ENCODE measurements around the gene LMAN2.
"Not testable (repeated sequence)": the region's sequence is repeated elsewhere in the genome, so short reads cannot be mapped to it uniquely, and the experiment has no call there.

The LMAN2 gene

GRCh38 chr5:177320879-177321278 is 30.6 kb downstream of the LMAN2 start:
- no peak for DNase-seq

- DNase-seq: no peak
Observed at GRCh38 chr5:177319913-177320588, 31.4 kb downstream of the LMAN2 start.

- peak; percentile 81 for DNase-seq
Observed at GRCh38 chr5:177317959-177318377, 33.5 kb downstream of the LMAN2 start.

GRCh38 chr5:177316005-177316404 is 35.5 kb downstream of the LMAN2 start:
- DNase-seq: no peak

DNA sequence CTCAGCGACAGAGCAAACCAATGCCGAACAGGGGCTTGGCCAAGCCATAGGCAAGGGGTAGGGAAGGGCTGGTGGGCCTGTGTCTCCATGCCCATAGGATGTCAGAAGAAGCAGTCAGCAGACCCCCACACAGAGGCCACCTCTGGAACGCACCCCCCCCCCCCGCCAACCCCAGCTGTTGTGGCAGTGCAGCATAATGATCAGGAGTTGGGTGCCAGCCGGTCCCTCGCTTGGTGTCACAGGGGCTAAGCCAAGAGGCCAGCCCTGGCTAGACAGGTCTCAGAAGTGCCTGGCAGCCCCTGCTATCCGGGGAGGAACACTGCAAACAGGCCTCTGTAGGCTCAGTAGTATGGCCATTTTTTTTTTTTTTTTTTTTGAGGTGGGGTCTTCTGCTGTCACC is 36.1 kb downstream of the LMAN2 start:
- no peak for DNase-seq

DNA sequence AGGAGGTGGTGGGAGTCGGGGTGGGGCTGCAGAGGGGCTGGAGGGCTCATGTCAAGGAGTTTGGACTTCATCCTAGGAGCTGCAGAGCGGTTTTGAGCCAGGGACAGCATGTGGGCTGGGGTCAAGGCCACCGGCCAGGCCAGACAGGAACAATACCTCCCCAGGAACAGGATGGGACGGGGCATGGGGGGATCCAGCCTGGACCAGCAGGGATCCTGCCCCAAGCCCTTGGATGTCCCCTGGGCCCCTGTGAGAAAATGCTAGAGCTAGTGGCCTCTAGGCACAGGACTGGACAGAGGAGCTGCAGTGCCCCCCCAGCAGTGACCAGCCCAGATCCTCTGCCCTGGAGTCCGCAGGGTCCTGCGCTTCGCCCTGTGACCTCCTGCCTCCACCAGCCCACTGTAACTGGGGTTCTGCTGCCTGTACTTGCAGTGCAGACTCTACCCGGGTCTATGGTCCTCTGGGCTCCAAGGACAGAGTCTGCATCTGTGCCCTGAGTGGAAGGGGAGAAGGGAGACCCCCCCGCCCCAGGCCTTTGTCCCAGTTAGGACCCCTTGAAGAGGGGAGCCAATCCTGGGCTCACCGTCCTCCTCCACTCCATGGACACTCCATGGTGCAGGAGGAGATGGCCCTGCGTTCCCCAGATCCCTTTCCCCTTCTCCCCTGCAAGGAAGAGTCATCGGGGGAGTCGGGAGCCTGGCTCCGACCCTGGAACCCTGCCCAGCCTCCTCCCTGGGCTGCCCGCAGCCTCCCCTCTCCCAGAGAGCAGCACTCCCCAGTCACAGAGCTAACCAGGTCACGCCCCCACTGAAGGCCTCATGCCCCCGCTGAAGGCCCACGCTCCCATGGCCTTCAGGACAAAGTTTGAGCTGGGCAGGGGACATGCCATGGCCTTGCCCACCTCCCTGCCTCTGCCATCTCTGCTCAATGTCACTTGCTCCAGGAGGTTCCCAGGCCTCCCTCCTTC is 36.8 kb downstream of the LMAN2 start:
- DNase-seq: no peak

DNA sequence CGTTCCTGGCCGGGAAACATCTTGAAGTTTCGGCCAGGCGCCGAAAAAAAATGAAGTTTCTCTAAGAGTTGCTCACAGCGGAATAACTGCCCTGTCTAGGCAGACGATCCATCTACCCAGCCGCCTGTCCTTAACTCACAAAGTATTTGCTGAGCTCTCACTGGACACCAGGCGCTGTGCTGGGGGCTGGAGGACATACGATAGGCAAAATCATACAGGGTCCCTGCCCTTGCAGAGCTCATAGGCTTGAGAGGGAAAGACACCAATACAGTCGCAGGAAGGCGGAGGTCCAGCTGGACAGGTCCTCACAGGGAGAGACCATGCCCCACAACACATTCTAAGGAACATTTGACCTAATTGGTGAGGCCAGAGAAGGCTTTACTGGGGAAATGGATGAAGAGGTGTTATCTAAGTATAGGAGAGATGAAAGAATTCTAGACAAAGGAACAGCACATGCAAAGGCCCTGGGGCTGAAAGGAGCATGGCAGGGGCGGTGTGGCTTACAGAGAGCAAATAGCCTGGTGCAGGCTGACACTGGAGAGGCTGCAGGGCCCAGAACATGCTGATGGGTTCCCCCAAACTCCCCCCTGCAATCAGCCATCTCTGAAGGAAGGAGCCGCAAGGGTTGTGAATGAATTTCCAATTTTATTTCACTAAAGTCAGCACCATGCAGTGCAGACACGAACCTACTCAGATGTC is 37.8 kb downstream of the LMAN2 start:
- DNase-seq: no peak

- peak; percentile 74 for DNase-seq
Observed at GRCh38 chr5:177312649-177313181, 38.8 kb downstream of the LMAN2 start.

GRCh38 chr5:177311723-177312648 is 39.5 kb downstream of the LMAN2 start, which contains the start of gene MXD3:
Gene MXD3, minus strand, starts transcription at chr5:177311898. Its CDS starts 68 bp downstream, at chr5:177311830.
- peak; percentile 99 for DNase-seq

GRCh38 chr5:177311392-177311722 is 40.1 kb downstream of the LMAN2 start:
- DNase-seq: no peak

DNA sequence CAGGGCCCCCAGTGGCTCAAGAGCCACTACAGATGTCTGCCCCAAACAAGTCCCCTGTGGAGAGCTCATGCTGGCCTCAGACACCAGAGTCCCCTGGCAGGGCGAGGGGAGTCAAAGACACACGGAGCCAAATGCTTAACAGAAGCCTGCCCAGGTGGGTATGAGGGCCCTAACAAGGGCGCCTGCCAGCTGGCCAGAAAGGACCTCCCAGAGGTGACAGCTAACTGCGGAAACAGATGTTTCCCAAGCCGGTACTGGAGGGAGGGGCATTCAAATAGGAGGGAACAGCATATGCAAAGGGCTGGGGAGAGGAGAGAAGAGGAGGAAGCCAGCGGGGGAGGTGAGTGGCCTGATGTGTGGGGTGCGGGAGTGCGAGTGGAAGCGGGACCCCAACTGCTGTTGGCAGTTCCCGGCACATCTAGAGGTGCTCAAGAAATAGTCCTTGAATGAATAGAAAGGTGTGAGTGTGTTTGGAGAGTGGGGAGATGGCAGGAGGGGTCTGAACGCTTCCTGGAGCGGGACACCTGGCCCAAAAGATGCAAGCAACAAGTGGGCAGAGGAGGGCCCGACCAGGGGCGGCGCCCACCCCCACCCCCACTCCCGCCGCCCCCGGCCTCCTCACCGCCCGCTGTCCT is 40.6 kb downstream of the LMAN2 start:
- DNase-seq: peak; percentile 52

GRCh38 chr5:177310332-177310731 is 41.1 kb downstream of the LMAN2 start:
- no peak for DNase-seq

DNA sequence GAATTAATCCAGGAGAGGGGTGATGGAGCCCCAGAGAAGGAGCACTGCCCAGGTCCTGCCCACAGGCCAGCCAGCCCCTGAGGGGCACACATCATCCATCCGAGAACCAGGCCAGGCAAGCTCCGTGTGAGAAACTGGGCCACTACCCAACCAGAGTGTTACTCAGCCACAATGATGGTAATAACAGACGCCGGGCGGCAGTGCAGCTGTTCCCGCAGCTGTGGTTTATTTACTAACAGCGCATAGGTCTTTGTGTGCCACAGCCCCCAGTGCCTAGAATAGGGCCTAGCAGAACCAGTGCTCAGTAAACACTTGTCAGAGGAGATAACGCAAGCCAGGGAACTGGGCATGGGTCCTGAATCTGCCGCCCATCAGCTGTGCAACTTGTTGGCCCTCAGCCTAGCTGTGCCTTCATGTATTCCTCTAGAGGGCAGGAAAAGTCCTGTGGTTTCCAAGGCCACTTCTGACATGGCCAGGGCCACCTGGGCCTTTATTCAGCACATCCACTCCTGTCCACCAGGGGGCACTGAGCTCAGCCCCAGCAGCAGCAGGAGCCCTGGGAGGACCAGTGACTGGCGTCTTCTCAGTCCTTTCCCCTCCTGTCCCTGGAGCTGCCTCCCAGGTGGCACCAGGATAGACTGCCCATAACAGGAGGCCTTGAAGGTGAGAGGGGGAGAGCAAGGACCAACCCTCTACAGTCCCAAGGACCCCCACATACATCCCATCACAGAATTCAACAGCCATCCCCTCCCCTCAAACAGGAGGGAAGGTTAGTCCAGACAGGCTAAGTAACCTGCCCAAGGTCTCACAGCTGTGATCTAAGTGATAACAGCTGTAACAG is 41.9 kb downstream of the LMAN2 start:
- peak; percentile 81 for DNase-seq

DNA sequence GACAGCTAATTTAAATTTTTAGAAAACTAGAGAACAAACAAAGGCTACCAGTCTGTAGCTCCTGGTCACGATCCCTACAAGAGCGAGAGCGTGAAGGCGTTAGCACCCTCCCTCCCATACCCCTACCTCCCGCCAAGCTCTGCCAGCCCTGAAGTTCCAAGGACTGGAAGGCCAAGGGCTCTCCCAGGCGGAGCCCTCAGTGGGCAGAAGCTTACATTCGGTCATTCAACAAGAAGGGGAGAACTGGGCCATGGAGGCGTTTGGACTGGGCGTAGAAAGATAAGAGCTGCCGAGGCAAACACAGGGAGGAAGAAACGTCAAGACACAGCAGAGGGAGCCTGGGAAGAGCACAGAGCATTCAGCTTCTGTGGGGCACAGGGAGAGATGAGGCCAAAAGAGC is 42.7 kb downstream of the LMAN2 start:
- DNase-seq: no peak

- no peak for DNase-seq
Observed at GRCh38 chr5:177307544-177308363, 43.7 kb downstream of the LMAN2 start.

DNA sequence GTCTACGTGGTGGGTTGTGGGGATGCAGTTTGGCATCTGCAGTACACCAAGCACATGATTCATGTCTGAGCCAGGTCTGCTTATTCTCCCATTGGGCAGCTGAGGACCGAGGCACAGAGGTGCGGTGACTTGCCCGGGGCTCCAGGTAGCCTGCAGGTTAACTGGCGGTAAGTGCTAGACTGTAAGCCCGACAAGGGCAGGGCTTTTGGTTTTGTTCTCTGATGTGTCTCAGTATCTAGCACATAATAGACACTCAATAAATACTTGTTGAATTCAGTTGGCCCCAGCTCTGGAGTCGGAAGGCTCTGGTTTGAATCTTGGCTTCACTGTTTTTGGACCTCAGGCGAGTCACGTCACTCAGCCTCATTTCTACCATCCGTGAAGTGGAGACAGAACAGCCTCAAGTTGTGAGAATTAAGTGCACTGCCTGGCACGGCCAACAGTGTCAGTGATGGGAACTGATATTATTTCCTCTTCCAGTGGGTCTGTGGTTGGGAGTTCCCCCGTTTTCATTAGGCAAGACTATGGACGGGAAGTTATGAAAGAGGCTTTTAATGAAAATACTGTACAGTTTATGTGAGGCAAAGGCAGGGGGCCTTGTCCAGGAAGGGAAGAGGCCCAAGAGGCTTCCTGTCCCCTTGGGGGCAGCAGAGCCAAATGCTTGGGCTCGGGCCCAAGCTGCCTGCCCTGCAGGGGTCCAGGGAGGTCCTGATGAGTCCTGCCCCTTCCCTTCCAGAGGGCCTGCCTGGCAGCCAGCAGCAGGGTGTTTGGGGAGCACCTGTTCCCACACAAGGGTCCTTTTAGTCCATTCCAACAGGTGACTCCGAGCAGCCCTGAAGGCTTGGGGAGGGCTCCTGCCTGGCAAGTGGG is 44.6 kb downstream of the LMAN2 start:
- no peak for DNase-seq

DNA sequence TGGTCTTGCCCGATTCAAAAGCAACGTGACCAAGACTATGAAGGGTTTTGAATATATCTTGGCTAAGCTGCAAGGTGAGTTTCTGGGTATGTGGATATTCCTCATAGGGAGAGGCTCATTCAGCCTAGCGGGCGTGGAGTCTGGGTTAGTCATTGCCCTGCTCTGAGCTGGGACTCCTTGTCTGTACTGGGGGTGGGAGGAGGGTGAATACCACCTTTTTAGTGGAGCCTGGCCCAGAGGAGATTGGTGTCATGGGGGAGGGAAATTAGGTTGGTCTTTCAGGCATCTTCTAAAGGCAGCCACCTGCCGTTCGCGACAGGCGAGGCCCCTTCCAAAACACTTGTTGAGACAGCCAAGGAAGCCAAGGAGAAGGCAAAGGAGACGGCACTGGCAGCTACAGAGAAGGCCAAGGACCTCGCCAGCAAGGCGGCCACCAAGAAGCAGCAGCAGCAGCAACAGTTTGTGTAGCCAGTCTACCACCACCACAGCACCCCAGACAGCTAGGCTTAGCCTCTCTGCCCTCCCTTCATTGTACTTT is 45.3 kb downstream of the LMAN2 start:
- not testable (repeated sequence) for DNase-seq

DNA sequence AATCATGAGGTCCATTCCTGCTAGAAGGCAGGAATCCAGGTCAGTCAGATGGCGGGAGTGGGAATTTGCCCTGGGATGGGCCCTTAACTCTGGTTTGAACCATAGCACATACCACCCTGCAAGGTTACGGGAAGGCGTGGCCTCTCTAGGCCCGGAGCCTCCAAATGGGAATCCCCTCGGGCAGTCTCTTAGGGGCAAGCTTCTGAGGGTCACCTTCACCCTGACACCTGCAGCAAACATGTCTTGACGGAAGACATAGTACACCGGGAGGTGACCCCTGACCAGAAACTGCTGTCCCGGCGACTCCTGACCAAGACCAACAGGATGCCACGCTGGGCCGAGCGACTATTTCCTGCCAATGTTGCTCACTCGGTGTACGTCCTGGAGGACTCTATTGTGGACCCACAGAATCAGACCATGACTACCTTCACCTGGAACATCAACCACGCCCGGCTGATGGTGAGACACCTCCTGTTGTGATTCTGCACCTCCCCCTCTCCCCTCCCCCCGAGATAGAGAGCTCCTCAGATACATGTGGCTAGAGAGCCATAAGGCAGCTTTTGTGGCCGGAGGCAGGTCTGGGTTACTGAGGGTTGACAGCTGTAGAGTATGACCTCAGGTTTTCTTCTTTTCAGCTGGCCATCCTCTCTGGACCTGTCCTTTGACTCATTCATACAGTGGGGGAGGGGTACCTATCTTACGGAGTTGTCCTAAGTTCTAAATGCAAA is 46.9 kb downstream of the LMAN2 start:
- no peak for DNase-seq
